ENCODE measurements around the gene SELENOK.

GRCh38 chr3:53921296-53921695 is 29.6 kb upstream of the SELENOK start:
- TF ChIP-seq TAF1 (IDR thresholded peaks at IDR 0.05; ENCODE audit: borderline replicate concordance, low read depth, low read length) (no peak), POLR2A (IDR thresholded peaks at IDR 0.05; ENCODE audit: low read depth, low read length) (no peak)

All from GM12892 (cell line).